ENCODE data around the gene TRAPPC10. TPM values are rescaled to one million over a fixed set of nuclear protein-coding genes. Genes with fewer than 3 reads are reported as not detected.

TRAPPC10 gene
- total RNA-seq, 1 donor from 2014 or later = 23.1 TPM

DNA sequence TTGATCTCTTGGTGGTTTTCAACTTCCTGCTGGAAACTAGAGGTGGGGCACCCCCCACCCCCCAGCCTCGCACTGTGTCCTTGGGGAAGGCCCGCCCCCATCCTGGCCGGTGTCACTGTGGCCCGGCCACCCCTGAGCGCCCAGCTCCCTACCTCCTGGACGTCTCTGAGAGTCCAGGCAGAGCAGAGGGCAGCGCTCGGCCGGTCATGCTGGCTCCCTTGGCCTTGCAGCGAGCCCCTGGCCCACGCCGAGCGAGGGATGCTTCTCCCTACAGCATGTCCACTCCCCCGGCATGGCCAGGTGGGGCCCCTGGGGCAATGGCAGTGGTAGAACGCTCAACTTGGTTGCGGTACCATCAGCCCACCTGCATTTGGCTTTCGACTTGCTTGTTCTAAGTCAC is 28.7 kb upstream of the TRAPPC10 start:
- no peak for DNase-seq

DNA sequence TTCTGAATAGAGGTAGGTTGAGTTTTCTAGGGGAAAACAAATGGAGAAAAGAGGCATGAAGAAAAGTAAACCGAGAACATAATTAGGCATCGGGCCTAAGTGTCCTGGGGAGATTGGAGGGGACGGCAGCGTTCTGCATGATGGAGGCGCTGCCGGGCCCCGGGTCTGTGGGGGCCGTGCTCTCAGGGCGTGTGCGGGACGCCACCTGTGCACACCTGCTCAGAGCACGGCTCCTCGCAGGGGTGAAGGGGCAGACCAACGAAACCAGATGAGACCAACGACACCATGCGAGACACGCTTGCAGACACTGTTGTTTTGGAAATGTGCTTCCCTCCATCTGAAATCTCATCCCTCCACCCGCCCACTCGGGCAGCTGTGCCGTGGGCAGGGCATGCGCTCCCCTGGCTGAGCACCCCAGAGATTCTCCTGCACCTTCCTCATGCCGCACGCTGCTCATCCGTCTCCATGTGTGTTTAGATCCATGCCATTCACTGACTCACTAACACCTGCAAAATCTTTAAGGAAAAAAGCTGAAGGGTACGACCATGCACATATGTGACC is 28.2 kb upstream of the TRAPPC10 start:
- no peak for DNase-seq

GRCh38 chr21:43984905-43985689 is 27.0 kb upstream of the TRAPPC10 start:
- DNase-seq = no peak

- DNase-seq = no peak
Observed at GRCh38 chr21:43985690-43986251, 26.3 kb upstream of the TRAPPC10 start.

DNA sequence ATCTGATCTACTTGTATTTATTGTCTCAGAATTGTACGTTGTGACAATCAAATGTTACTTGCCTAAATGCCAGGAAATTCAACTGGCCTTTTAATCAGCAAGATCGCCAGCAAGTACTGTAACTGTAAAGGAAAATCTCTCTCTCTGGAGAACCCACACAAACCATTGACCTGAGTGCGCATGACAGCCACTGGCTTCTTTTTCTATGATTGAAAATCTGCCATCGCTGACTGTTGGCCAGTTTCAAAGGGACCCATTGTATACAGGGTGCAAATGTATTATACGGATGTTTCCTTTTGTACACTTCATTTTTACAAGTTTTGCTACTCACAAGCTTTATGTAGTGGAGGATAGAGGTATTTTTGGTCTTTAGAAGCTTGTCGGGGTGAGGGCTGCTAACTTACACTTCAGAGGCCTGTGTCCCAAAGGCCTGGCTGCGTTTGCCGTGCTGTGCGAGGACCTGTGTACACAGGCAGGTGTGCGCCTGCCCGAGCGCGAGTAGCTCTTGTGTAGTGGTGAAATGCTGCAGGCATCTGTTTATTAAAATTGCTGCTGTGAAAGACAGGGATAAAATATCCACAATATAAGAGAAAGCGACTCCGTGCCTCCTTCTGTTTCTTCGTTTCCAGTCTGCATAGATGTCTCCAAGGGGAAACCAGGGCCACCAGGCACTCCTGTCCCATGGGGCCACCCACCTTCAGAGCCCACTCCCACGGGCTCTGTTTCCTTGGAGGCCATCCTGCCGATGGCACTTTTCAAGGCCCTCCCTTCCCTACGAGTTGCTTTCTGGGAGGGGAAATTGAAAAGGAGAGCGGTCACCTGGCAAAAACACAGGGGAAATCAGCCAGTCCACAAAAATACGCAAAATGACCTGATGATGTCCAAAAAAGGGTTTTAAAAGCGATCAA is 25.3 kb upstream of the TRAPPC10 start:
- DNase-seq = no peak

DNA sequence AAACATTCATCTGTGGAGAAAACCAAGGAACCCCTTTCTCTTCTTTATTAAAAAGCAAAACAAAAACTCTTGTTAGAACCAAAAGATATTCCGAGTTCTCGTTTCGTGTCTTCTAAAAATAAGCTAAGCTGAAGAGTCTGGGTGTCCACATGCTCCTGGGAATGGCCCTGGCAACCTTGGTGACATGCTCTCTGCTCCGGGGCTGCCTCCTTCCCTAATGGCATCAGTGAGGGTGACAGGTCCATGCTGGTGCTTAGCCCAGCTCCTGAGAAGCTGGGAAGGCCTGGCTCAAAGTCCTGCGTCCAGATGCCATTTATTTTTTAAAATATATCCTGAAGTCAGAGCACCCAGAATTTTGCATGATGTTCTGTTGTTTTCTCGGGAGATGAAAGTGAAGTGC is 24.6 kb upstream of the TRAPPC10 start:
- no peak for DNase-seq

- no peak for DNase-seq
Observed at GRCh38 chr21:43988016-43988415, 24.1 kb upstream of the TRAPPC10 start.

DNA sequence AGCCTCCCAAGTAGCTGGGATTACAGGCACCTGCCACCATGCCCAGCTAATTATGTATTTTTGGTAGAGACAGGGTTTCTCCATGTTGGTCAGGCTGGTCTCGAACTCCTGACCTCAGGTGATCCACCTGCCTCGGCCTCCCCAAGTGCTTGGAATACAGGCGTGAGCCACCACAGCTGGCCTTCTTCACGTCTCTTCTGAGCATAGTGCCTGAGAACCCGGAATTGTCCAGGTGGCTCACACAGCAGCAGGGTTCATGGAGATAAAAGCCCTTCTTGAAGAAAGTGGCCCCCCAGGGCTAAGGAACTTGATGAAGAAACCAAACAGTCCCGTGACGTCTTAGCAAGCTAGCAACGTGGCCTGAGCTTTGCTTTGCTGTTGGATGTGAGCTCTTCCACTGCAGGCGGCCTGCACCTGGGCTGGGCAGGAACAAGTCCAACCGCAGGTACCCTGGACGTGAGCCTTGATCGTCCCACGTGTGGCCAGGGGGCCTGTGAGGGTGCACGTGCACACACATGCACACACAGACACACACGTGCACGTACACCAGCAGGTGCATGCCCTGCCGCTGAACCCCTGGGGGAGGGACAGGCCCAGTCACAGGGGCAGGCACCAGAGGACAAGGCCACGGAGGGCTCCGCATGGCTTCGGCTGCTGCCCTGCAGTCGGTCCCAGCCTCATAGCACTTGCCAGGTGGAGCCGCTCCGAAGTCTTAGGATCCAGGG is 23.4 kb upstream of the TRAPPC10 start:
- no peak for DNase-seq

GRCh38 chr21:43989401-43989800 is 22.7 kb upstream of the TRAPPC10 start:
- no peak for DNase-seq

DNA sequence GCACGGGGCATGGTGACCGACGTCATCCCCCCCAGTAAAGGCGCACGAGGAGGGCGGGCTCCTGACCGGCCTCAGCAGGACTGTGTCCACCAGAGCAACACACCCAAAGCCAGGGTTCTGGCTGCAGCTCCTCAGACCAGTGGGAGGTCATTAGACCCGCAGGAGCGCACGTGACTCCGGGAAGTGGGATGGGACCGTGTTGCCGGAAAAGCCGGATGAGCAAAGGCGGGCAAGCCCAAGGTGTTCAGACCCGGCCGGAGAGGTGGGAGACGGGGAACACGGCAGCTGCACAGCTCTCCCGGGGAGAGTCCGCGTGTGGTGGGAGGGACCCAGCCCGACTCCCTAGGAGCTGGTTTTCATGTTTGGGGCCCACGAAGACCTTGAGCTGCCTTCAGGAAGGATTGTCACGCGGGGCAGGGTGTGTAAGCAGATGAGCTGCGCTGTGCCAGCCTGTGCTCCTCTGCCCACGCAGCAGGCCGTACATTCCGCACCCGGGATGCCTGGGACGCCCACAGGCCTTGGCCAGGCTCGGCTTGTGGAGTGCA is 20.6 kb upstream of the TRAPPC10 start:
- DNase-seq = no peak

GRCh38 chr21:43992121-43992520 is 20.0 kb upstream of the TRAPPC10 start:
- no peak for DNase-seq

DNA sequence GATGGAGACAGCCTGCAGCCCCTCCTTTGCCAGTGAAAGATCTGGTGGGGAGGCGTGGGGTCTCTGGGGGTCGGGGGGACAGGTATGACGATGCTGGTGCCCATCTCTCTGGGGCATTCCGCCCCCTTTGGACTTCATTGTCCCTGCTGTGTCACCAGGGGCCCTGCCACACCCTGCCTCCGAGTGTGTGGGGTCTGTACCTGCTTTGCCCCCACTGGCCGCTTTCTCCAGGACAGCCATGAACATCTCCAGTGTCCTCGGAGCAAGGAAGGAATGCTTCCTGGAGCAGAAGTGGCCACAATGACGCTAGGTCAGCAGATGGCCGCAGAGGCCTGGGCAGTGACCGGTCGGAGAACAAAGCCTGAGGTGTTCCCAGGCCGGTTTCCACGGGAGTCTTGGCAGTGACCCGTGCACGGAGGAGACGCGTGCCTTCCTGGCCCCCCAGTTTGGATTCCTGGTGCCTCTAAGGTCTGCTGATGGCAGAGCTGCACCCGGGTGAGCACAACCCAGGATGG is 18.6 kb upstream of the TRAPPC10 start:
- DNase-seq = no peak

GRCh38 chr21:43994085-43994484 is 18.0 kb upstream of the TRAPPC10 start:
- no peak for DNase-seq

DNA sequence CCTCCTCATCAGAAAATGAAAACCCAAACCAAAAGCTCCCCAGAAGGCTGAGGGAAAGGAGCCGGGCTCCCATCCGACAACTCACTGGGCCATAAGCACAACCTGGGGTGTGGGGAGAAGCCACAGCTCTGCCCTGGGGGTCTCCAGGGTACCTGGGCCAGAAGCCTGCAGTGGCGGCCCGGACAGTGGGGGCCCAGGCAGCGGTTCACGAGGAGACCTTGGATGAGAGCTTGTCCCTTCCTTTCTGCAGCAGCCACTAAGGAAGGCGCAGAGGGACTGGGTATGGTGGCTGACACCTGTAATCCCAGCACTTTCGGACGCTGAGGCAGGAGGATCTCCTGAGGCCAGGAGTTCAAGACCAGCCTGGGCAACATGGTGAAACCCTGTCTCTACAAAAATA is 17.5 kb upstream of the TRAPPC10 start:
- DNase-seq = no peak

DNA sequence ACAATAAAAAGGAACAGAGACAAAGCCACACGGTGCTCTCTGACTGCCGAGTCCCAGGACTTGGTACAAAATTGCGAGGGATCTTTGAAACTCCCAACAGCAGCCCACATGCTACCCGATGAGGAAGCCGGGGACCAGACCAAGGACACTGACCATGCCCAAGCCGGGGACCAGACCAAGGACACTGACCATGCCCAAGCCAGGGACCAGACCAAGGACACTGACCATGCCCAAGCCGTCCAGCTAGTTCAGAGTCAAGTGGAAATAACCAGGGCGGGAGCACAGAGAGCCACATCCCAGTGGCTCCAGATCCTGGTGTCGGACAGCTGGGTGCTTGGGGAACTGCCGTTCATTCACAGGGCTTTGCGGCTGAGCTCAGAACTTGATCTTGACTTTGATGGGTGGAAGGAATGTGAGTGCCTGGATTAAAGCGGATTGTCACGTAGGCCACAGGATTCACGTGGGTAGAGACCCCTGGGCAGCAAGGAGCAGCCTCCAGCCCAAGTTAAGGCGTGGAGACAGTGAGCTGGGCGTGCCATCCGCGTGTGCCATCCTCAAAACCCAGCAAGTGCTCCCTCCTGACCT is 16.5 kb upstream of the TRAPPC10 start:
- DNase-seq = no peak

GRCh38 chr21:43997766-43998742 is 14.1 kb upstream of the TRAPPC10 start:
- DNase-seq = no peak

DNA sequence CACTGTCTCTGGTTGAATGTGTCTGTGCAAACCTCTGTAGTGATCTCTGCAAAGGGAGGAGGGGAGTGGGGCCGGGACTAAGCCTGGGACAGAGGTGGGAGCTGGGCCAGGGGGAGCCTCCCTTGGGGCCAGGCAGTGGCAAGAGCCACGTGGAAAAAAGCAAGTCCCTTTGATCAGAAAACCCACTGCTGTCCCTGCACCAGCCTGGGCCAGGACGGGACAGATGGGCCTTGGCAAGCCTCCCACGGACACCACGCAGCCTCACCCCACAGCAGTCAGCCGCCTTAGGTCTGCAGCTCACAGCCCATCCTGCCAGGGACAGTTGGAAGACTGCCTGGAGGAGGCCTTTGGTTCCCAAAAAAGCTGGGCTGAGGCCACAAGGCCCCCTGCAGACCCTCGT is 11.7 kb upstream of the TRAPPC10 start:
- DNase-seq = no peak

- no peak for DNase-seq
Observed at GRCh38 chr21:44002511-44002910, 9.6 kb upstream of the TRAPPC10 start.

GRCh38 chr21:44003307-44003966 is 8.7 kb upstream of the TRAPPC10 start:
- no peak for DNase-seq
